ENCODE measurements around the gene PTPN2.
A peak's percentile ranks its signal among the peaks of the same experiment; 100 is the strongest.

The PTPN2 gene

GRCh38 chr18:12857991-12858544 lies 26.0 kb downstream of the PTPN2 start:
- ATAC-seq, result no peak

GRCh38 chr18:12857215-12857905 lies 26.7 kb downstream of the PTPN2 start:
- DNase-seq (peak; percentile 36), ATAC-seq (peak; percentile 79)

More at GRCh38 chr18:12857991-12858544, 26.0 kb downstream of the PTPN2 start:
- DNase-seq, result no peak

- ATAC-seq (no peak), DNase-seq (no peak)
Observed at GRCh38 chr18:12855916-12856315, 28.1 kb downstream of the PTPN2 start.

- DNase-seq, result no peak
- ATAC-seq, result no peak
Observed at GRCh38 chr18:12852566-12853315, 31.3 kb downstream of the PTPN2 start.

GRCh38 chr18:12851716-12852115 lies 32.3 kb downstream of the PTPN2 start:
- DNase-seq (no peak), ATAC-seq (no peak)

- ATAC-seq (no peak), DNase-seq (no peak)
Observed at GRCh38 chr18:12849548-12849947, 34.5 kb downstream of the PTPN2 start.

- ATAC-seq (no peak), DNase-seq (no peak)
Observed at GRCh38 chr18:12848405-12848804, 35.6 kb downstream of the PTPN2 start.

GRCh38 chr18:12844391-12844790 lies 39.6 kb downstream of the PTPN2 start:
- ATAC-seq (no peak), DNase-seq (no peak)

GRCh38 chr18:12843420-12844350 lies 40.4 kb downstream of the PTPN2 start:
- ATAC-seq (no peak), DNase-seq (no peak)

GRCh38 chr18:12842459-12843380 lies 41.3 kb downstream of the PTPN2 start:
- DNase-seq (no peak), ATAC-seq (no peak)

- no peak for DNase-seq
- no peak for ATAC-seq
Observed at GRCh38 chr18:12841070-12841469, 43.0 kb downstream of the PTPN2 start.

- DNase-seq (no peak), ATAC-seq (no peak)
Observed at GRCh38 chr18:12840382-12840781, 43.7 kb downstream of the PTPN2 start.

- peak; percentile 32 for DNase-seq
- ATAC-seq, result peak; percentile 89
Observed at GRCh38 chr18:12839526-12840196, 44.4 kb downstream of the PTPN2 start.

GRCh38 chr18:12839057-12839525 lies 44.9 kb downstream of the PTPN2 start:
- no peak for DNase-seq
- peak; percentile 75 for ATAC-seq

- no peak for ATAC-seq
Observed at GRCh38 chr18:12838178-12838634, 45.8 kb downstream of the PTPN2 start.

GRCh38 chr18:12837747-12838146 lies 46.3 kb downstream of the PTPN2 start:
- DNase-seq, result no peak

More at GRCh38 chr18:12838178-12838634, 45.8 kb downstream of the PTPN2 start:
- no peak for DNase-seq

GRCh38 chr18:12836551-12836950 lies 47.5 kb downstream of the PTPN2 start:
- ATAC-seq, result no peak

More at GRCh38 chr18:12837747-12838146, 46.3 kb downstream of the PTPN2 start:
- no peak for ATAC-seq

GRCh38 chr18:12828116-12829051 lies 55.7 kb downstream of the PTPN2 start:
- no peak for DNase-seq

More at GRCh38 chr18:12836551-12836950, 47.5 kb downstream of the PTPN2 start:
- DNase-seq, result no peak

GRCh38 chr18:12827588-12827987 lies 56.4 kb downstream of the PTPN2 start:
- DNase-seq (no peak), ATAC-seq (no peak)

More at GRCh38 chr18:12828116-12829051, 55.7 kb downstream of the PTPN2 start:
- no peak for ATAC-seq

Data from stimulated activated naive CD8-positive, alpha-beta T cell treated with anti-CD3 and anti-CD28 coated beads, Interleukin-15, Interleukin-2, amounts not matched to agents 100 U/mL and 50 U/mL, for 24 hours (primary cell).